ENCODE measurements around the gene PCDHGC4.

PCDHGC4 gene

GRCh38 chr5:141484641-141485311 lies at the start of gene PCDHGC4:
TSS of gene PCDHGC4 (plus strand) at chr5:141485030. CDS start at chr5:141485174, 144 bp downstream.
- DNase-seq: peak; percentile 84

GRCh38 chr5:141437221-141437620 lies 47.6 kb upstream of the PCDHGC4 start:
- DNase-seq: no peak

- no peak for DNase-seq
Measured at GRCh38 chr5:141439411-141440141, 45.3 kb upstream of the PCDHGC4 start.

- no peak for DNase-seq
Measured at GRCh38 chr5:141440341-141440740, 44.5 kb upstream of the PCDHGC4 start.

GRCh38 chr5:141441571-141442170 lies 43.2 kb upstream of the PCDHGC4 start:
- no peak for DNase-seq

- DNase-seq: no peak
Measured at GRCh38 chr5:141465351-141465750, 19.5 kb upstream of the PCDHGC4 start.

- DNase-seq: peak; percentile 92
Measured at GRCh38 chr5:141475625-141476131, 9.2 kb upstream of the PCDHGC4 start, which contains the start of gene PCDHGC3. TSS of gene PCDHGC3 (plus strand) at chr5:141475966. CDS start at chr5:141476117, 151 bp downstream.

GRCh38 chr5:141476132-141476911 lies 8.5 kb upstream of the PCDHGC4 start:
- peak; percentile 91 for DNase-seq

- peak; percentile 72 for DNase-seq
Measured at GRCh38 chr5:141477044-141477575, 7.7 kb upstream of the PCDHGC4 start.

GRCh38 chr5:141477815-141478214 lies 7.0 kb upstream of the PCDHGC4 start:
- DNase-seq: peak; percentile 64

- peak; percentile 22 for DNase-seq
Measured at GRCh38 chr5:141478321-141478945, 6.4 kb upstream of the PCDHGC4 start.

GRCh38 chr5:141479776-141480175 lies 5.1 kb upstream of the PCDHGC4 start:
- DNase-seq: no peak

- no peak for DNase-seq
Measured at GRCh38 chr5:141483902-141484301, 928 bp upstream of the PCDHGC4 start.

GRCh38 chr5:141484310-141484640 lies 555 bp upstream of the PCDHGC4 start:
- no peak for DNase-seq

GRCh38 chr5:141485321-141486055 lies 658 bp downstream of the PCDHGC4 start:
- DNase-seq: no peak

GRCh38 chr5:141486091-141486490 lies 1.3 kb downstream of the PCDHGC4 start:
- no peak for DNase-seq

- no peak for DNase-seq
Measured at GRCh38 chr5:141487131-141487530, 2.3 kb downstream of the PCDHGC4 start.

- no peak for DNase-seq
Measured at GRCh38 chr5:141488591-141489561, 4.0 kb downstream of the PCDHGC4 start, which contains the start of gene PCDHGC5. TSS of gene PCDHGC5 (plus strand) at chr5:141489081. CDS start at chr5:141489241, 160 bp downstream.

GRCh38 chr5:141489841-141490240 lies 5.0 kb downstream of the PCDHGC4 start:
- DNase-seq: no peak

GRCh38 chr5:141490271-141490670 lies 5.4 kb downstream of the PCDHGC4 start:
- no peak for DNase-seq

All from retina (tissue), 1 donor.